Measurements from ENCODE around the gene ATM.
A peak's percentile ranks its signal among the peaks of the same experiment; 100 is the strongest.
"Not testable (repeated sequence)": the region's sequence is repeated elsewhere in the genome, so short reads cannot be mapped to it uniquely, and the experiment has no call there.

Gene ATM

DNA sequence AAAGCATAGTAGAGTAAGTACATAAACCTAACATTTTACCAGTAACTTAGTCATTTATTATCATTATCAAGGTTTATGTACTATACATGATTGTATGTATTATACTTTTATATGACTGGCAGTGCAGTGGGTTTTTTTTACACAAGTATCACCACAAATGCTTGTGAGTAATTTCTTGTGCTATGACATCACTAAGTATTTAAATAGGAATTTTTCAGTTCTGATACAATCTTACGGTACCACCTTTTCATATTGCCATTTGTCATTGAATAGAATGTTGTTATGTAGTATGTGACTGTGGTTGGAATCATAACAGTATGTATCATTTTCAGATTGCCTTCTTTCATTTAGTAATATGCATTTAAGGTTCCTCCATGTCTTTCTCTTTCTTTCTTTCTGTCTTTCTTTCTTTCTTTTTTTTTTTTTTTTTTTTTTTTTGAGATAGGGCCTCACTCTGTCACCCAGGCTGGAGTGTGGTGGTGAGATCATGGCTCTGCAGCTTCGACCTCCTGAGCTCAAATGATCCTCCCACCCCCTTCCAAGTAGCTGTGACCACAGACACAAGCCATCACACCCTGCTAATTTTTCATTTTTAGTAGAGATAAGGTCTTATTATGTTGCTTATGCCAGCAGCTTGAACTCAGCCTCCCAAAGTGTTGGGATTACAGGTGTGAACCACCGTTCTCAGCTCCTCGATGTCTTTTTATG, 18.6 kb downstream of the ATM start:
- no peak for TF ChIP-seq FOXP2 (optimal IDR thresholded peaks at IDR 0.05; ENCODE audit: control extremely low read depth, extremely low read length, insufficient read depth)
- no peak for TF ChIP-seq EZH2 (IDR thresholded peaks at IDR 0.05)
- TF ChIP-seq POLR2AphosphoS5 (IDR thresholded peaks at IDR 0.05; ENCODE audit: borderline replicate concordance, low read depth, low read length), result no peak
- Histone ChIP-seq H3K4me3 (no peak overlapping the region), H3K36me3 (ENCODE audit: insufficient read depth, low read length) (peaks cover 18% of the 10 kb centered on the region; the same call in 1 of the 2 replicates), H3K9me3 (ENCODE audit: low read depth, low read length) (no peaks in the 10 kb centered on the region), H3K27ac (no peak overlapping the region), H3K9ac (ENCODE audit: insufficient read length) (no peak overlapping the region)
- no peak for DNase-seq (ENCODE audit: low read depth, low spot score)

DNA sequence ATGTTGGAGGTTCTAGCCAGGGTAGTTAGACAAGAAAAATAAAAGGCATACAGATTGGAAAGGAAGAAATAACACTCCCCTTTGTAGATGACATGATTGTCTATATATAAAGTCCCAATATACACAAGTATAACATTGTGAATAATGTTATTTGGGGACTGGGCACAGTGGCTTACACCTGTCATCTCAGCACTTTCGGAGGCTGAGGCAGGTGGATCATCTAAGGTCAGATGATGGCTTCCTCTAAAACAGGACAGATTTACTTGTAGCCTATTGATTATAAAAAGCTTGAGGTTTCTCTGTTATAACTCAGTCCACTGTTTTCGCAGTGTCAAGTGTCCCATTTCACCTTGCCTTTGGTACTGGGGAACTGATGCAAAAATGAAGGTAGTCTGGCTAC, 19.6 kb downstream of the ATM start:
- Histone ChIP-seq H3K27ac (no peak overlapping the region), H3K9me3 (ENCODE audit: low read depth, low read length) (no peaks in the 10 kb centered on the region), H3K9ac (ENCODE audit: insufficient read length) (no peak overlapping the region), H3K4me3 (no peak overlapping the region), H3K36me3 (ENCODE audit: insufficient read depth, low read length) (peaks cover 12% of the 10 kb centered on the region; the same call in 1 of the 2 replicates)
- DNase-seq (ENCODE audit: low read depth, low spot score), result no peak
- TF ChIP-seq EZH2 (IDR thresholded peaks at IDR 0.05) (no peak), POLR2AphosphoS5 (IDR thresholded peaks at IDR 0.05; ENCODE audit: borderline replicate concordance, low read depth, low read length) (no peak), FOXP2 (optimal IDR thresholded peaks at IDR 0.05; ENCODE audit: control extremely low read depth, extremely low read length, insufficient read depth) (no peak)

DNA sequence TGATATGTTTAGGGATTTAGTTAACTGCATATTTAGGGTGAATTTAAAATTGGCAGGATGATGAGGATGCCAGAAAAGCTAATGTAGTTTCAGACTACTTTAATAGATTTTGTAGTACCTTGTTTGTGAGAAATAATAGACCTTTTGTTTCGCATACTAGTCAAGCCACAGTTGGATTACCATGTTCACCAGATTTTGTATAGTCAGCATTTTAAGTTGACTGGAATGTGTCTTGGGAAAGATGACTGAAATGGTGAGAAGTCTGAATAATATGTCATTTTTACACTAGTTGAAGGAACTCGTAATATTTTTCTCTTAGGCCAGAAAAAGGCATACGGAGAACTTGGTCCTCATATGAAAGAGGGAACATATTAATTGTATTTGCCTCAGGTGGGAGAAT, 23.4 kb downstream of the ATM start:
- no peak overlapping the region for H3K9ac ChIP-seq (ENCODE audit: insufficient read length)
- H3K27ac ChIP-seq, result no peak overlapping the region
- no peak overlapping the region for H3K4me3 ChIP-seq
- DNase-seq (ENCODE audit: low read depth, low spot score), result no peak
- no peak for TF ChIP-seq FOXP2 (optimal IDR thresholded peaks at IDR 0.05; ENCODE audit: control extremely low read depth, extremely low read length, insufficient read depth)
- no peak for TF ChIP-seq EZH2 (IDR thresholded peaks at IDR 0.05)
- TF ChIP-seq POLR2AphosphoS5 (IDR thresholded peaks at IDR 0.05; ENCODE audit: borderline replicate concordance, low read depth, low read length), result no peak
- peaks cover 17% of the 10 kb centered on the region for H3K36me3 ChIP-seq (ENCODE audit: insufficient read depth, low read length)
- H3K9me3 ChIP-seq (ENCODE audit: low read depth, low read length), result no peaks in the 10 kb centered on the region

DNA sequence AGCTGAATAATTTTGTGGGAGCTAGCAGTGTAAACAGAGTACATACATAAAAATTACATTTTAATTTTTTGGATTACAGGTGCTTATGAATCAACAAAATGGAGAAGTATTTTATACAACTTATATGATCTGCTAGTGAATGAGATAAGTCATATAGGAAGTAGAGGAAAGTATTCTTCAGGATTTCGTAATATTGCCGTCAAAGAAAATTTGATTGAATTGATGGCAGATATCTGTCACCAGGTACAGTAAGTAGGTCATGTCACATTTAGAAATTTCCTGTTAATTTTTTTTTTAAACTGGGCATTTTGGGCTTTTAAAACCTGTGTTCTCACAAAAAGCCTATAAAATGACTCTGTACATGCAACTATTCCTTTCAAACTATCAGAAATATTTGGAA, 24.0 kb downstream of the ATM start:
- no peak for DNase-seq (ENCODE audit: low read depth, low spot score)
- H3K36me3 ChIP-seq (ENCODE audit: insufficient read depth, low read length), result peaks cover 23% of the 10 kb centered on the region
- H3K27ac ChIP-seq, result no peak overlapping the region
- no peak overlapping the region for H3K9ac ChIP-seq (ENCODE audit: insufficient read length)
- no peak overlapping the region for H3K4me3 ChIP-seq
- TF ChIP-seq FOXP2 (optimal IDR thresholded peaks at IDR 0.05; ENCODE audit: control extremely low read depth, extremely low read length, insufficient read depth) (no peak), POLR2AphosphoS5 (IDR thresholded peaks at IDR 0.05; ENCODE audit: borderline replicate concordance, low read depth, low read length) (no peak), EZH2 (IDR thresholded peaks at IDR 0.05) (no peak)
- H3K9me3 ChIP-seq (ENCODE audit: low read depth, low read length), result no peaks in the 10 kb centered on the region

DNA sequence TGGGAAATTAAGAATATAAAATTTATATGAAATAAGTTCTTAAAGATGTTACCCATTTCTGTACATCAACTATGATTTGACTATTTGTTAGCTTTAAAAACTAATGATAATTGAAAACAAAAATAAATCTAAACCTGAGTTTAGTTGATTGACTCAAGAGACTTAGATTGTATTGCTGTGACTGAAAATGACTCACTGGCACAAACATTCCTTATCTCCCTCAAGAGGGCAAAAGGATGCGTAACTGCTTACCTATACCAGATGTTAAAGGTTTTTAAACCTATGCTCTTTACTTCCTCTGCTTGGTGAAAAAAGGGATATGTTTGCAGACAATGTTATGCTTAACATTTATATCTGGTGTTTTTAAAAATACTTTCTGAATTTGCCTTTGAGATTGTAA, 30.3 kb downstream of the ATM start:
- H3K27ac ChIP-seq, result no peak overlapping the region
- no peaks in the 10 kb centered on the region for H3K9me3 ChIP-seq (ENCODE audit: low read depth, low read length)
- no peak overlapping the region for H3K9ac ChIP-seq (ENCODE audit: insufficient read length)
- no peak for DNase-seq (ENCODE audit: low read depth, low spot score)
- H3K36me3 ChIP-seq (ENCODE audit: insufficient read depth, low read length), result peaks cover 50% of the 10 kb centered on the region
- TF ChIP-seq FOXP2 (optimal IDR thresholded peaks at IDR 0.05; ENCODE audit: control extremely low read depth, extremely low read length, insufficient read depth) (no peak), EZH2 (IDR thresholded peaks at IDR 0.05) (no peak), POLR2AphosphoS5 (IDR thresholded peaks at IDR 0.05; ENCODE audit: borderline replicate concordance, low read depth, low read length) (no peak)
- no peak overlapping the region for H3K4me3 ChIP-seq

DNA sequence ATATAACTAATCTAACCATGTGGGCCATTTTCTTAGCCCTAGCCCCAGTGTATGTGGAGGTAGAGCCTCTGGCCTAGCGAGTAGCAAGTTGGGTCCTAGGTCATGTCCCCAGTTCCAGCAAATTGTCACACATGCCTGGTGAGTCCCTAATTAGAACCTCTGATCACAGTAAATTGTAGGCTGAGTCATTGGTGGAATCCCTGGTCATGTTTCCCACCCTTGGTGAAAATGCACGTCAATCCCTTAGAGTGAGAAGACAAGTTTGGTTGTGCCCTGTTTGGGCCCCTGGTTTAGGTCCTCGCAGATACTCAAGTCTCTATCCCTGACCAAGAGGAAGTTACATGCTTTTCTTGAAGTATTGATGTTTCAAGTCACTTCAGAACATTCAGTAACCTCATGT, 46.7 kb downstream of the ATM start:
- TF ChIP-seq POLR2AphosphoS5 (IDR thresholded peaks at IDR 0.05; ENCODE audit: borderline replicate concordance, low read depth, low read length), result no peak
- no peak for TF ChIP-seq FOXP2 (optimal IDR thresholded peaks at IDR 0.05; ENCODE audit: control extremely low read depth, extremely low read length, insufficient read depth)
- no peak for TF ChIP-seq EZH2 (IDR thresholded peaks at IDR 0.05)
- Histone ChIP-seq H3K36me3 (ENCODE audit: insufficient read depth, low read length) (peaks cover 12% of the 10 kb centered on the region), H3K27ac (no peak overlapping the region), H3K4me3 (no peak overlapping the region), H3K9ac (ENCODE audit: insufficient read length) (no peak overlapping the region), H3K9me3 (ENCODE audit: low read depth, low read length) (no peaks in the 10 kb centered on the region)
- no peak for DNase-seq (ENCODE audit: low read depth, low spot score)

DNA sequence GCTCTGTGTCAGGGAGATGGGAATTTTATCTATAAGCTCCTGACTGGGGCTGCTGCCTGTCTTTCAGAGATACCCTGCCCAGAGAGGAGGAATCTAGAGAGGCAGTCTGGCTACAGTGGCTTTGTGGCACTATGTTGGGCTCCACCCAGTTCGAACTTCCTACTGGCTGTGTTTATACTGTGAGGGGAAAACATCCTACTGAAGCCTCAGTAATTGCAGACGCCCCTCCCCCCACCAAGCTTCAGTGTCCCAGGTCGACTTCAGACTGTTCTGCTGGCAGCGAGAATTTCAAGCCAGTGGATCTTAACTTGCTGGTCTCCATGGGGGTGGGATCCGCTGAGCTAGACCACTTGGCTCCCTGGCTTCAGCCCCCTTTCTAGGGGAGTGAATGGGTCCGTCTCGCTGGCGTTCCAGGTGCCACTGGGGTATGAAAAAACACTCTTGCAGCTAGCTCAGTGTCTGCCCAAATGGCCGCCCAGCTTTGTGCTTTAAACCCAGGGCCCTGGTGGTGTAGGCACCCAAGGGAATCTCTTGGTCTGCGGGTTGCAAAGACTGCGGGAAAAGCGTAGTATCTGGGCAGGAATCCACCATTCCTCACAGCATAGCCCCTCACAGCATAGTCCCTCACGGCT, 54.2 kb downstream of the ATM start:
- H3K4me3 ChIP-seq; H3K9ac ChIP-seq (ENCODE audit: insufficient read length); DNase-seq (ENCODE audit: low read depth, low spot score); H3K27ac ChIP-seq; H3K9me3 ChIP-seq (ENCODE audit: low read depth, low read length): not testable (repeated sequence)
- peaks cover 22% of the 10 kb centered on the region for H3K36me3 ChIP-seq (ENCODE audit: insufficient read depth, low read length)

DNA sequence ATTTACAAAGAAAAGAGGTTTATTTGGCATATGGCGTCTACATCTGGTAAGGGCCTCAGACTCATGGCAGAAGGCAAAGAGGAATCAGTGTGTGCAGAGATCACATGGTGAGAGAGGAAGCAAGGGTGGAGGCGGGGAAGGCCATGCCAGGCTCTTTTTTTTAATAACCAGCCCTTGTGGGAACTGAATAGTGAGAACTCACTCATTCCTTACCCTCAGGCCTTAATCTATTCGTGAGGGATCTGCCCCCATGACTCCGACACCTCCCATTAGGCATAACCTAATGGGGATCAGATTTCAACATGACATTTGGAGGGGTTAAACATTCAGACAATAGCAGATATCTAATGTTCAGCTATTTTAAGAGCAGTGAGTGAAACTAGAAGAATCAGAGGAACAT, 55.7 kb downstream of the ATM start:
- H3K27ac ChIP-seq, result peak overlapping the region; percentile 92
- H3K36me3 ChIP-seq (ENCODE audit: insufficient read depth, low read length), result peaks cover 23% of the 10 kb centered on the region
- peak overlapping the region; percentile 7 for H3K9ac ChIP-seq (ENCODE audit: insufficient read length)
- DNase-seq (ENCODE audit: low read depth, low spot score), result peak; percentile 26
- peak overlapping the region; percentile 16 for H3K4me3 ChIP-seq
- H3K9me3 ChIP-seq (ENCODE audit: low read depth, low read length), result no peaks in the 10 kb centered on the region
- TF ChIP-seq FOXP2 (optimal IDR thresholded peaks at IDR 0.05; ENCODE audit: control extremely low read depth, extremely low read length, insufficient read depth), result no peak
- no peak for TF ChIP-seq EZH2 (IDR thresholded peaks at IDR 0.05)
- no peak for TF ChIP-seq POLR2AphosphoS5 (IDR thresholded peaks at IDR 0.05; ENCODE audit: borderline replicate concordance, low read depth, low read length)

DNA sequence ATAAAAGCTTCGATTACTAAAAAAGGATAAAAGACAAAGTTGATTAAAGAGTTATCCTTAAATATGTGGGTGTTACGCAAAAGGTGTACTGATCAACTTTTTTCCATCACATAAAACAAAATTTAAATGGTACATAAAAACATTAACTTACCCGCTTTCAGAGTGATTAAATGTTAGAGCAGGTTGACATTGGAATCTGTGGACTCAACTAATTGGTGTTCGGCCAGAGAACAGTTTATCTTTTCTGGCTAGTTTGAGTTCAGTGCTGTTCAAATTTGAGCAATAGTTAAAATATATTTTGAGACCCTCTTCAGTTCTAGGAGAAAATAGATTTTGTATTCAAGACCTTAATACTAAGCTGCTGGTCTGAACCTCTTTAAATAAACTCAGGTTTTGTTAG, 56.1 kb downstream of the ATM start:
- TF ChIP-seq EZH2 (IDR thresholded peaks at IDR 0.05) (no peak), POLR2AphosphoS5 (IDR thresholded peaks at IDR 0.05; ENCODE audit: borderline replicate concordance, low read depth, low read length) (no peak), FOXP2 (optimal IDR thresholded peaks at IDR 0.05; ENCODE audit: control extremely low read depth, extremely low read length, insufficient read depth) (no peak)
- H3K9me3 ChIP-seq (ENCODE audit: low read depth, low read length), result no peaks in the 10 kb centered on the region
- H3K4me3 ChIP-seq, result peak overlapping the region; percentile 16
- DNase-seq (ENCODE audit: low read depth, low spot score), result no peak
- H3K27ac ChIP-seq, result peak overlapping the region; percentile 92
- peaks cover 25% of the 10 kb centered on the region for H3K36me3 ChIP-seq (ENCODE audit: insufficient read depth, low read length)
- peak overlapping the region; percentile 7 for H3K9ac ChIP-seq (ENCODE audit: insufficient read length)

All from SK-N-MC (cell line).